Mesendoderm (in vitro differentiated cells): ENCODE data around the gene KLRG1.

Experiments
- DNase-seq: peaks from one replicate; pipeline ENCODE4 v3.0.0; 2013
- H2AK5ac ChIP-seq: 2 replicates; pipeline ENCODE4 v1.6.1; 2013; ENCODE audit warnings: low read length, inconsistent platforms
- H2BK120ac ChIP-seq: 2 replicates; pipeline ENCODE4 v1.6.1; 2013; ENCODE audit warnings: low read depth, mild to moderate bottlenecking, low read length, moderate library complexity, mixed read lengths
- H2BK15ac ChIP-seq: replicated peaks from 2 replicates; pipeline ENCODE4 v1.6.1; 2013; ENCODE audit warnings: low read depth, mild to moderate bottlenecking, moderate library complexity
- H2BK5ac ChIP-seq: 2 replicates; pipeline ENCODE4 v1.6.1; 2013; ENCODE audit warnings: low read length, inconsistent platforms
- H3K18ac ChIP-seq: 2 replicates; pipeline ENCODE4 v1.6.1; 2013; ENCODE audit warnings: mild to moderate bottlenecking, low read length, mixed read lengths
- H3K23ac ChIP-seq: one replicate; pipeline ENCODE4 v1.6.1; 2013; ENCODE audit warnings: low read length
- H3K27ac ChIP-seq: 2 replicates; pipeline ENCODE4 v1.5.1; 2013; ENCODE audit warnings: low read depth, mild to moderate bottlenecking, inconsistent platforms, low read length, moderate library complexity
- H3K27me3 ChIP-seq: 2 replicates; pipeline ENCODE4 v1.6.1; 2013; ENCODE audit warnings: low read length, control low read depth, mild to moderate bottlenecking, inconsistent platforms; ENCODE audit not compliant: insufficient read depth, poor library complexity
- H3K36me3 ChIP-seq: 2 replicates; pipeline ENCODE4 v1.6.1; 2013; ENCODE audit warnings: low read length, inconsistent platforms; ENCODE audit not compliant: control insufficient read depth, insufficient read depth
- H3K4ac ChIP-seq: one replicate; pipeline ENCODE4 v1.6.1; 2013; ENCODE audit warnings: low read depth, mild to moderate bottlenecking, low read length, moderate library complexity
- H3K4me1 ChIP-seq: 2 replicates; pipeline ENCODE4 v1.6.1; 2013; ENCODE audit warnings: low read depth, low read length, inconsistent platforms; ENCODE audit not compliant: control insufficient read depth
- H3K4me2 ChIP-seq: 2 replicates; pipeline ENCODE4 v1.6.1; 2013; ENCODE audit warnings: low read length
- H3K4me3 ChIP-seq: 2 replicates; pipeline ENCODE4 v1.5.1; 2013; ENCODE audit warnings: mild to moderate bottlenecking, low read length
- H3K56ac ChIP-seq: one replicate; pipeline ENCODE4 v1.6.1; 2013; ENCODE audit warnings: low read length
- H3K79me1 ChIP-seq: 2 replicates; pipeline ENCODE4 v1.6.1; 2013; ENCODE audit warnings: low read length, inconsistent platforms
- H3K79me2 ChIP-seq: 2 replicates; pipeline ENCODE4 v1.6.1; 2013; ENCODE audit warnings: mild to moderate bottlenecking, low read length; ENCODE audit not compliant: control insufficient read depth, insufficient read depth
- H3K9ac ChIP-seq: 2 replicates; pipeline ENCODE4 v1.6.1; 2013; ENCODE audit warnings: low read length, inconsistent platforms
- H4K5ac ChIP-seq: one replicate; pipeline ENCODE4 v1.6.1; 2013; ENCODE audit warnings: low read length
- H4K8ac ChIP-seq: one replicate; pipeline ENCODE4 v1.6.1; 2013; ENCODE audit warnings: low read depth, mild to moderate bottlenecking, control low read depth, low read length, moderate library complexity
- WGBS: extraction: QIAGEN DNeasy Blood & Tissue Kit; methylation state at CpG from one replicate; pipeline ENCODE4 v1.1.7; 2013; ENCODE audit warnings: low lambda C conversion rate, missing lambda C conversion rate; ENCODE audit not compliant: insufficient coverage; ENCODE audit errors: extremely low coverage; 5-methylcytosine and 5-hydroxymethylcytosine counted together

KLRG1 gene

GRCh38 chr12:8953773-8954402 is 35.5 kb upstream of the KLRG1 start:
- WGBS = no CpG with 5 or more reads among the region's 8 CpGs
- DNase-seq = no peak
- no peak overlapping the region for H2BK120ac ChIP-seq

DNA sequence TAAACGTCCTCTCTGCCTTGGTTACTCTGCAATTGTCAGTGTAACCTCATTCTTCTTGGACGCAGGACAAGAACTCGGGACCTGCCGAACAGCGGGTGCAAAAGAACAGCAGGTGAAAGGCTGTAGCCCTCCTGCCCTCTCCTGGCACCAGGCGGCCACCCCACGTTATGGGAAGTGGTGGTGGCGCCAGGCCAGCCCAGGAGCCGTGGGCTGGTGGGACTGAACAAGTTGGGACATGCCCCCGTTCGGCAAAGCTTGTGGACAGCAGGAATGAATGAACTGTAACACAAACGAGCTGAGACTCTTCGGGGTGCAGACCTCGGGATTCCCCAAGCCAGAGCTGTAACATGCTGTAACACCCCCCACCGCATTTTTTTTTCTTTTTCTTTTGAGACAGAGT is 33.3 kb upstream of the KLRG1 start:
- no peaks in the 10 kb centered on the region for H3K27me3 ChIP-seq
- no peak overlapping the region for H2BK5ac ChIP-seq
- no peaks in the 10 kb centered on the region for H3K36me3 ChIP-seq
- no peaks in the 10 kb centered on the region for H3K79me2 ChIP-seq
- no peak overlapping the region for H3K23ac ChIP-seq
- no peak overlapping the region for H3K56ac ChIP-seq
- no peak overlapping the region for H4K5ac ChIP-seq
- no peak overlapping the region for H3K4ac ChIP-seq
- DNase-seq = no peak
- WGBS = no CpG with 5 or more reads among the region's 15 CpGs
- no peak overlapping the region for H3K4me2 ChIP-seq
- no peak overlapping the region for H2AK5ac ChIP-seq
- H3K9ac ChIP-seq = no peak overlapping the region
- H3K18ac ChIP-seq = no peak overlapping the region
- no peak overlapping the region for H3K27ac ChIP-seq
- no peaks in the 10 kb centered on the region for H3K79me1 ChIP-seq
- no peak overlapping the region for H2BK120ac ChIP-seq
- H2BK15ac ChIP-seq = no peak overlapping the region
- H3K4me1 ChIP-seq = no peaks in the 10 kb centered on the region
- H4K8ac ChIP-seq = no peak overlapping the region
- H3K4me3 ChIP-seq = no peak overlapping the region

More at GRCh38 chr12:8953773-8954402, 35.5 kb upstream of the KLRG1 start:
- no peaks in the 10 kb centered on the region for H3K4me1 ChIP-seq
- peaks cover 3% of the 10 kb centered on the region for H3K79me1 ChIP-seq
- H2BK5ac ChIP-seq = no peak overlapping the region
- H3K18ac ChIP-seq = no peak overlapping the region
- H4K5ac ChIP-seq = no peak overlapping the region
- H3K4me3 ChIP-seq = no peak overlapping the region
- H3K4me2 ChIP-seq = no peak overlapping the region
- H3K79me2 ChIP-seq = peaks cover 3% of the 10 kb centered on the region
- no peak overlapping the region for H2BK15ac ChIP-seq
- H3K4ac ChIP-seq = no peak overlapping the region
- H3K56ac ChIP-seq = no peak overlapping the region
- no peaks in the 10 kb centered on the region for H3K27me3 ChIP-seq
- H3K36me3 ChIP-seq = no peaks in the 10 kb centered on the region
- H2AK5ac ChIP-seq = no peak overlapping the region
- no peak overlapping the region for H3K23ac ChIP-seq
- H4K8ac ChIP-seq = no peak overlapping the region
- no peak overlapping the region for H3K27ac ChIP-seq
- H3K9ac ChIP-seq = no peak overlapping the region

DNA sequence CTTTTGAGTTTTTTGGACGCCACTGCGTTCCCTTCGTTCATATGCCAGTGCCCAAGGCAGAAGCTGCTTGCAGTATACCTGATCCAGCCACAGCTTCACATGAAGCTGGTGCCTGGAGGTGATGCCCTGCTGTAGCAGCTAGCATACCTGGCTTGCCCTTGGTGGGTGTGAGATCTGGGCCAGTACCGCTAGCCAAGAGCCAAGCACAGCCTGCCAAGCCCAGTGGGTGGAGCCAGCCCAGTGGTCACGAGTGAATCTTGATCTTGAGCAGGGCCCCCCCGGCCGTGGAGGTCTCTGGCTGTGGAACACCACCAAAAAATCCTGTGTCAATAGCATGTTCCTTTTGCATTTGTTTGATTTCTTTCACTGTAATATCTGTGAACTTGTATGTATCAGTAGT is 32.6 kb upstream of the KLRG1 start:
- no CpG with 5 or more reads among the region's 7 CpGs for WGBS
- no peak for DNase-seq

DNA sequence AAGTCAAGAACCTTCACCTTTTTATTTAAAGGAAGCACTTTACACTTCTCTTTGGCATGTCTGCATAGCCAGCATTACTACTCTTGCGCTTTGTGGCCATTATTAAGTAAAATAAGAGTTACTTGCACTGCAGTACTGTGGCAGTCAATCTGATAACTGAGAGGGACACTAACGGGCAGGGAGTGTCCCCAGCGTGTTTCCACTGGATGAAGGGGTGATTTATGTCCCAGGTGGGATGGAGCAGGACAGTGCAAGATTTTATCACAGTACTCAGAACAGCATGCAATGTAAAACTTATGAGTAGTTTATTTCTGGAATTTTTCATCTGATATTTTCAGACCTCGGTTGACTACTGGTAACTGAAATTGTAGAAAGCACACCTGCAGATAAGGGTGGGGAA is 31.8 kb upstream of the KLRG1 start:
- no peaks in the 10 kb centered on the region for H3K27me3 ChIP-seq
- H3K79me2 ChIP-seq = no peaks in the 10 kb centered on the region
- no peaks in the 10 kb centered on the region for H3K36me3 ChIP-seq
- no peak overlapping the region for H3K23ac ChIP-seq
- H3K79me1 ChIP-seq = no peaks in the 10 kb centered on the region
- H2BK5ac ChIP-seq = no peak overlapping the region
- no peak overlapping the region for H2AK5ac ChIP-seq
- H4K5ac ChIP-seq = no peak overlapping the region
- no peak overlapping the region for H3K4ac ChIP-seq
- WGBS = no CpG with 5 or more reads among the region's 4 CpGs
- H4K8ac ChIP-seq = no peak overlapping the region
- H3K27ac ChIP-seq = no peak overlapping the region
- no peak overlapping the region for H3K4me2 ChIP-seq
- no peak for DNase-seq
- H3K4me3 ChIP-seq = no peak overlapping the region
- no peak overlapping the region for H3K18ac ChIP-seq
- H3K9ac ChIP-seq = no peak overlapping the region
- no peak overlapping the region for H2BK120ac ChIP-seq
- no peaks in the 10 kb centered on the region for H3K4me1 ChIP-seq
- no peak overlapping the region for H3K56ac ChIP-seq
- no peak overlapping the region for H2BK15ac ChIP-seq

More for the DNA sequence above, 32.6 kb upstream of the KLRG1 start:
- no peaks in the 10 kb centered on the region for H3K27me3 ChIP-seq
- H3K18ac ChIP-seq = no peak overlapping the region
- no peak overlapping the region for H3K56ac ChIP-seq
- no peak overlapping the region for H2AK5ac ChIP-seq
- H2BK15ac ChIP-seq = no peak overlapping the region
- no peaks in the 10 kb centered on the region for H3K4me1 ChIP-seq
- no peak overlapping the region for H3K23ac ChIP-seq
- no peak overlapping the region for H3K27ac ChIP-seq
- H3K4me2 ChIP-seq = no peak overlapping the region
- H3K79me2 ChIP-seq = no peaks in the 10 kb centered on the region
- H3K79me1 ChIP-seq = no peaks in the 10 kb centered on the region
- H3K9ac ChIP-seq = no peak overlapping the region
- no peak overlapping the region for H2BK120ac ChIP-seq
- H3K4me3 ChIP-seq = no peak overlapping the region
- no peaks in the 10 kb centered on the region for H3K36me3 ChIP-seq
- no peak overlapping the region for H4K8ac ChIP-seq
- no peak overlapping the region for H3K4ac ChIP-seq
- H4K5ac ChIP-seq = no peak overlapping the region
- H2BK5ac ChIP-seq = no peak overlapping the region

GRCh38 chr12:8958066-8958465 is 31.3 kb upstream of the KLRG1 start:
- H4K8ac ChIP-seq = no peak overlapping the region
- no peaks in the 10 kb centered on the region for H3K4me1 ChIP-seq
- H3K79me2 ChIP-seq = no peaks in the 10 kb centered on the region
- H3K18ac ChIP-seq = no peak overlapping the region
- no peaks in the 10 kb centered on the region for H3K27me3 ChIP-seq
- H2BK15ac ChIP-seq = no peak overlapping the region
- H3K4me3 ChIP-seq = no peak overlapping the region
- no peak for DNase-seq
- no peak overlapping the region for H3K27ac ChIP-seq
- no peak overlapping the region for H3K9ac ChIP-seq
- H3K79me1 ChIP-seq = no peaks in the 10 kb centered on the region
- H3K56ac ChIP-seq = no peak overlapping the region
- no peak overlapping the region for H3K4ac ChIP-seq
- no peak overlapping the region for H2AK5ac ChIP-seq
- no peak overlapping the region for H2BK5ac ChIP-seq
- no peaks in the 10 kb centered on the region for H3K36me3 ChIP-seq
- H3K4me2 ChIP-seq = no peak overlapping the region
- WGBS = no CpG with 5 or more reads among the region's 2 CpGs
- no peak overlapping the region for H2BK120ac ChIP-seq
- no peak overlapping the region for H4K5ac ChIP-seq
- H3K23ac ChIP-seq = no peak overlapping the region

- no peak for DNase-seq
- no peak overlapping the region for H3K4ac ChIP-seq
- no CpG with 5 or more reads among the region's 2 CpGs for WGBS
These were observed 29.2 kb upstream of the KLRG1 start for GRCh38 chr12:8960176-8960575.

More at GRCh38 chr12:8960176-8960575, 29.2 kb upstream of the KLRG1 start:
- Histone ChIP-seq H3K4me1 (no peaks in the 10 kb centered on the region), H3K4me3 (no peak overlapping the region), H3K56ac (no peak overlapping the region), H3K79me1 (no peaks in the 10 kb centered on the region), H3K79me2 (no peaks in the 10 kb centered on the region), H4K5ac (no peak overlapping the region), H3K9ac (no peak overlapping the region), H3K4me2 (no peak overlapping the region), H2AK5ac (no peak overlapping the region), H3K27ac (no peak overlapping the region), H2BK5ac (no peak overlapping the region), H3K36me3 (no peaks in the 10 kb centered on the region), H4K8ac (no peak overlapping the region), H3K27me3 (no peaks in the 10 kb centered on the region), H3K23ac (no peak overlapping the region), H2BK15ac (no peak overlapping the region), H3K18ac (no peak overlapping the region), H2BK120ac (no peak overlapping the region)
